AG20443 (cell line): ENCODE results near the gene PPHLN1.

ENCODE experiments used
- DNase-seq: peaks from one replicate; pipeline ENCODE4 v3.0.0; 2012; ENCODE audit warnings: low spot score, mixed read lengths

The PPHLN1 gene, protein sequence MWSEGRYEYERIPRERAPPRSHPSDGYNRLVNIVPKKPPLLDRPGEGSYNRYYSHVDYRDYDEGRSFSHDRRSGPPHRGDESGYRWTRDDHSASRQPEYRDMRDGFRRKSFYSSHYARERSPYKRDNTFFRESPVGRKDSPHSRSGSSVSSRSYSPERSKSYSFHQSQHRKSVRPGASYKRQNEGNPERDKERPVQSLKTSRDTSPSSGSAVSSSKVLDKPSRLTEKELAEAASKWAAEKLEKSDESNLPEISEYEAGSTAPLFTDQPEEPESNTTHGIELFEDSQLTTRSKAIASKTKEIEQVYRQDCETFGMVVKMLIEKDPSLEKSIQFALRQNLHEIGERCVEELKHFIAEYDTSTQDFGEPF

DNA sequence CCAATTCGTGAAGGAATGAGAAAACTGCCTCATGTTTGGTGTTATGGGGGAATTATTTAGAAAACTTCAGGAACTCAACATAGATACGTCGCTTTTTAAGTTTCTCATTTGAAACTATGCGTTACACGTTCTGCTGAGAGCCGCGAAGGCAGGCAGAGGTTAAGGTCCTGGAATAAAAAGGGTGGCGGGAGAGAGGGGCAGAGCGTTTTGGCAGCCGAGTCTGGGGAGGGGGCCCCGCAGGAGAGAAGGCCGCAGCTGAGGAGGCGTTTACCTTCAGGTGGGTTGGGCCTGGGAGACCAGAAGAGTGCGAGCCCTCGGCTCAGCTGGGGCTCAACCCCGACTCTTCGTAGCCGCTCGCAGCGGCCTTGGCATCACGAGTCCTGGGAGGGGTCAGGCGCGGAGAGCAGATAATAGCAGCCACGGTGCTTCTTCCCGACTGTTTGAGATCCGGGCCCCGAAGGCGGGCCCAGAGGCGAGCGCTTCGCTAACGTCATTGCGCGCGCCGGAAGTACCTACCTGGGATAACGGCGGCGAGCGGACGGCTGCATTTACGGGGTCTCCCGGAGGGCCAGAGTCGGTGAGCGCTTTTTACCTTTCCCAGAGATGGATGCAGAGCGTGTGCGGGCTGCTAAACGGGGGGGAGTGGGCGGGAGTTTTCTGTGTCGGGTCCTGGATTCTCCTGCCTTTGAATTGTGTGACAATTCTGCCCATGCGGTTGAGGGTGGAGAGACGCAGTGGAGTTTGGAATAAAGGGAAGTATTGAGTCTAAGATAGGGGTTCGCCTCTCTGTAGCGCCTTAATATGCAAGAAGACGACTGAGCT, at the start of gene PPHLN1, which contains the start of gene ZCRB1:
PPHLN1 (plus strand) TSS at position 515 of the 822 bp plus-strand sequence. CDS start 9,736 bp downstream, outside the sequence.
ZCRB1 (minus strand) TSS at position 442 of the 822 bp plus-strand sequence. CDS start 1,992 bp downstream, outside the sequence.
- DNase-seq = peak; percentile 93

DNA sequence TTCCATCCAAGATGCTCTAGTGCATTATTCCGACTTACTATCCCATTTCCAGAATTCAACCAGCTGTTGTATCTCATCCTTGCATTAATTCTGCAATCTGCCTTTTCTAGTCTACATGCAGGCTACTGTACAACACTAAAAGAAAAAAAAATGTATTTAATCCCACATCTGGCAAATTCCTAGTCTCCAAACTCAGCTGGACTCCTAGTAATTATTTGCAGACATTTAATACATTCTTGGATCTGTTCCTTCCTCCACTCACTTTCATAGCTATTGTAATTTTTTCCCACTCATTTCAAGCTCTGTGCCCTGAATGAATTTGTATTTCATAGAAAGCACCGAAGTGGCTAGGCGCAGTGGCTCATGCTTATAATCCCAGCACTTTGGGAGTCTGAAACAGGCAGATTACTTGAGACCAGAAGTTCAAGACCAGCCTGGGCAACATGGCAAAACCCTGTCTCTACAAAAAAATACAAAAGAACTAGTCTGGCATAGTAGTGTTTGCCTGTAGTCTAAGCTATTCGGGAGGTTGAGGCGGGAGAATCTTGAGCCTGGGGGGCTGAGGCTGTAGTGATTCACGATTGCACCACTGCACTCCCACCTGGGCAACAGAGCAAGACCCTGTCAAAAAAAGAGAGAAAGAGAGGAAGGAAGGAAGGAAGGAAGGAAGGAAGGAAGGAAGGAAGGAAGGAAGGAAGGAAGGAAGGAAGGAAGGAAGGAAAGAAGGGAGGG, 48.4 kb upstream of the PPHLN1 start:
- DNase-seq = no peak

DNA sequence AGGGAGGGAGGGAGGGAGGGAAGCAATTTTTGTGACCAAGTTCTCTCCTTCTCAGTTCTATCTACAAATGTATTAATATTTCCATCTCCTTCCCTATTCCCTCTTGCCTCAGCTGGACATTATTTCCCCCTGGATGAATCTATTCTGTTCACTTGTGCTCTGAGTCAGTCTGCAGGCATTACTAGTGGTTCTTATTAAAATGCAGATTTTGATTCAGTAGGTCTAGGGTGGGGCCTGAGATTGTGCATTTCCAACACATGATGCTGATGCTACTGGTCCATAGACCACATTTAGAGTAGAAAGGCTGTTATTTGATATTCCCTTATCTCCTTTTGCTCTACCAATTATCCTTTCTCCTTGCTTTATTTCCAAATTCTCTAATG, 47.8 kb upstream of the PPHLN1 start:
- DNase-seq = no peak

DNA sequence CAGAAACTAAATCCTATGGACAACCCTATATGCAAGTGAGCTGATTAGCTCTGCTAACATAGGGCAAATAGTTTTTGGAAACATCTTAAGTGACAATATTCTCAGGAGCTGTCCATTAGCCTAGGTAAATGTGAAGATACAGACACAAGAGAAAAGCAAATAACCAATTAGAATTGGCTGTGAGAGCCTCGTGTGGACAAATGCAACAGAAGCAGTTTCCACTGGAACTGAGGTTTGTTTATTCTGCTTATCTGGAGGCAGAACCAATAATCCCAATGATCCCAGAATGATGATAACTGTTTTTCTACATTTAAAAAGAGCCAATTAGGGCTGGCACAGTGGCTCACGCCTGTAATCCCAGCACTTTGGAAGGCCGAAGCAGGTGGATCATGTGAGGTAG, 44.7 kb upstream of the PPHLN1 start:
- no peak for DNase-seq

DNA sequence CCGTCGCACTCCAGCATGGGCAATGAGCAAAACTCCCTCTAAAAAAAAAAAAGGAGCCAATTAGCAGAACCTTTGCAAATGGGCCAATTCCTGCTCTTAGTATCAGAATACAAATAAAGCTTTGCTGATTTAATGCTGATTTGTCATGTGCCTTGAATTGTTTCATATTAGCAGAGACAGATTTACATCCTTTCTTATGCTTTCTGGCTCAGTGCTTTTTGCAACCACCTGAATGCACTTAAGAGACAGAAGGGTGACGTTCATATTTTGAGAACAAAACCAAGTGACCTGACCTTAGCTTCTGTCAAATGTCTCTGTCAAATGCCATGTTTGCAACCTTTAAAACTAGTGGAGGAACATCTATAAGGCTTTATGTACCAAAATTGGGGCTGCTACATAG, 44.1 kb upstream of the PPHLN1 start:
- no peak for DNase-seq

DNA sequence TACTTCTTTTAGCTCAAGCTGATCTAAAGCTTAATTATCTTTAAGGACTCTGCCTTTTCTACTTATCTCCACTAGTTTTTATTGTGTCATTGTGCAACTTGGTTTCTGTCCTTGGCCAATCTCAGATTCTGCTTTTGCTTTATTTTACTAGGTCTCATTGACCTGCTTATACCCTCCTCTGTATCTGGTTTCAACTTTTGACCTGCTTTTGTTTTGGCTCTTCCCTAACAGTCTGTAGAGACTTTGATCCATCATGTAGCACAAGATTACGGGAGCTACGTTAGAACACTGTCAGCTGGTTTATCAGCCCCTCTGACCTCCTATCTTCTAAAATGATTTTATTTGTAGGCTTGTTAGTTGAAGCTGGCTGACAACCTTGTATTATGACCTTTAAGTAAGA, 43.7 kb upstream of the PPHLN1 start:
- DNase-seq = no peak

DNA sequence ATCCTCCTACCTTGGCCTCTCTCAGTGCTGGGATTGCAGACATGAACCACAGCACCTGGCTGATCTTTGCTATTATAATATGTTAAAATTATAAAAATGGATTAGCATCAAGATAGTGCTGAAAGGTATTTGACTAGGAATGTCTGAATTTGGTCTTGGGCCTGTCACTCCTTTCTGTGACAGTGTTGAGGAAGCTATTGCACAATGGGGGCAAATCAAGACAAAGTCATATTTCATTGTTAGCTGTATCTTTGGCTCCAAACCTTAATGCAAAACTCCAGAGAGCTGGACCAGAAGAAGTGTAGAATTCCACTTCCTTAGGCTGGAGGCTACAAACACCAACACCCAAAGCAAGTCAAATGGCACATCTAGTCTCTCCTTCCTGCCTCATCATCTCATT, 42.2 kb upstream of the PPHLN1 start:
- no peak for DNase-seq

DNA sequence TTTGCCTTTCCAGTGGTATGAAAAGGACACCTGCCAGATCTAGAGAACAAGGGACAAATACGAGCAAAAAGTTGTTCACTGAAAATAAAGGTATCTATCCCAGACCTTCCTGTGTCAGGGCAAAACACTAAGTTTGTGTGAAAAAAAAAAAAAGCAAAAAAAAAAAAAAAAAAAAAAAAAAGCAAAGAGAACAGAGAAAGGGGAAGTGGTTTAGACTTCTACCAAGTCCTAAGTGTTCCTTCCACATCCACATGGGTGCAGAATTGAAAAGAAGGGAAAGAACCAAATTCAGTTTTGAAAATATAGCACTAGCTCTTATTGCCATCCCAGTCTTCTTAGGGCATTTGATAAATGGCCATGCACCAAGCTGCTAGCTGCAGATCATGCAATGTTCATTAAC, 41.8 kb upstream of the PPHLN1 start:
- DNase-seq = no peak

DNA sequence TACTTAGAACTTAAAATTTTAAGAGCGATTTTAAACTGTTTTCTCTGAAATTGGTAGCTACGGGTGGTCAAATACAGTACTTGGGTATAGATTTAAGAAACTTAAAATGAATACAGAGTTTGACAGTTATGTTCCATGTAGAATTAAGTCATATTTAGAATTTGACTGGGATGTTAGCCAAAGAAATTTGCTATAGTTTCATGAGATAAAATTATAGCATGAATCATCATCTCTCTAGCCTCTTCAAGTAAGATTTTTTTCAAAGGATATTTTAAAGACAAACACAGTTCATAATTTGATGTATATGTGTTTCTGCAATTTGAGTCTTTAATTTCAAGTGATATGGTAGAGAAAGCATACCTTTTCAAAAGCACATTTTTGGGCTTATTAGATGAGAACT, 41.1 kb upstream of the PPHLN1 start:
- no peak for DNase-seq

DNA sequence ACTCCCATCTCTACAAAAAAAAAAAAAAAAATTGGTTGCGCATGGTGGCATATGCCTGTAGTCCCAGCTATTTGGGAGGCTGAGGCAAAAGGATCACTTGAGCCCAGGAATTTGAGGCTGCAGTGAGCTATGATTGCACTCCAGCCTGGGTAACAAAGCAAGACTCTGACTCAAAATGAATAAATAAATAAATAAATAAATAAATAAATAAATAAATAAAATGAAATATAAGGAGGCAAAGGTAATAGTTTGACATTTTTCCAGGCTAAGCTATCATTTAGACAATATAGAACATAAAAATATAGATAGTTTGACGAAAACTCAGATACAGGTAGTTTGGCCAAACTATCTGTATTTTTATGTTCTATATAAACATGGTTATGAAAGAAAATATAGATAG, 40.5 kb upstream of the PPHLN1 start:
- no peak for DNase-seq

DNA sequence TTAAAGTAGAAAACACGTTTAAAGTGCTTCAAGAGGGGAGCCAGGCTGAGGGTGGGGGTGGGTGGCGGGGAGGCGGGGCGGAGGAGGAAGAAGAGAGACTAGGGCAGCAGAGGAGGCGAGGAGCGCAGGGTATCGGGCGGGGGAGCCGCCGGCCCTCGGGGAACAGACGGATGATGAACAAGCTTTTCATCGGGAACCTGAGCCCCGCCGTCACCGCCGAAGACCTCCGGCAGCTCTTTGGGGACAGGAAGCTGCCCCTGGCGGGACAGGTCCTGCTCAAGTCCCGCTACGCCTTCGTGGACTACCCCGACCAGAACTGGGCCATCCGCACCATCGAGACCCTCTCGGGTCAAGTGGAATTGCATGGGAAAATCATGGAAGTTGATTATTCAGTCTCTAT, 39.2 kb upstream of the PPHLN1 start:
- DNase-seq = no peak

DNA sequence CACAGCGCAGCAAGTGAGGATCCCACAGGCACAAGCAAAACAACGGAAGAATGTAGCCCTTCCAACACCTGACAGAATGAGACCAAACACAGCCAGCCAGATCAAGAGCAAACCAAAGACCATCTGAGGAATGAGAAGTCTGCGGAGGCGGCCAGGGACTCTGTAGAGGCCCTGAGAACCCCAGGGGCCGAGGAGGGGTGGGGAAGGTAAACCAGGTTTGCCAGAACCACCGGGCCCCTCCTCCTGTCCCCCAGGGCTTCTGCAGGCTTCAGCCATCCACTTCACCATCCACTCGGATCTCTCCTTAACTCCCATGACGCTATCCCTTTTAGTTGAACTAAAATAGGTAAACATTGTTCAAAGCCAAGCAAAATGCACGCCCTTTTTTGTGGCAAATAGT, 37.4 kb upstream of the PPHLN1 start:
- DNase-seq = no peak

DNA sequence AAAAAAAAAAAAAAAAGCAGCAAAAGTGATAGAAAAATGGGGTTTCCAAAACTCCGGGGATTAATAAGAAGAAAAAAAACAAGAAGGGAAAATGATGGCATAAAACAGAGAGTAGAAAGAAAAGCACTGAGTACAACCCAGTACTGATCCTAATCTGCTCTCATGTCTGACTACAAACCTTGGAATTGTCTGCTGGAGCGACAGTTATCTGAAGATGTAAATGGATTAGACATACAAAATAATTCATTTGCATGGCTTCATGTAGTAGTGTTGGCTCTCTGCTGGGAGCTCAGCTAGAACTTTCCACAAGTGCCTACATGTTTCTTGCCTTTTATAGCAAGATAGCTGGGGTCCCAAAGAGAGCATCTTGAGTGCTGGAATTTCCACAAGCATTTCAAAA, 34.3 kb upstream of the PPHLN1 start:
- DNase-seq = no peak

DNA sequence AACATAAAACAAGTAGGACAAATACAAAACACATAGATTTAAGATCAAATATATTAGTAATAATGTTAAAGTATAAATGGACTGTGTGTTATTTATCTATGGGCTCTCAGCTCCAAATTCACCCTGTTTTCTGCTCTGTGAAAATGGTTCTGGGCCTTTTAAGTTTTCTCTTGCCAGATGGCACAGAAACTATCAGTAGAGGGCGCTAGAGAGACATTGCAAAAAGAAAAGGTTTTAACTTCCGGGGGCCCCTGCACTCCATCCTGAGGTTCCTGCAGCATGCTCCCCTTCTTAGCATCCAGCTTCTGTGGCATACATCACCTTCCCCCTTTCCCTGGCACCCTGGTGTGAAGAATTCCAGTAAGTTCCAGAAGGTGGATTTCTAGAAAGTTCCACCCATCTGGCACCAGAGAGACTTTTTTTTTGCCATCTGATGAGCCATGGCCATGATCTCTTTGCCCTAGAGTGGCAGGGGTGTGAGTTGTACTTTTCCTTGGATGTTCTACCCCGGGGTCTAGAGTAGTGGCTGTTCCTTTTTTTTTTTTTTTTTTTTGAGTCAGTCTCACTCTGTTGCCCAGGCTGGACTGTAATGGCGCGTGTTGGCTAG, 29.4 kb upstream of the PPHLN1 start:
- DNase-seq = no peak

DNA sequence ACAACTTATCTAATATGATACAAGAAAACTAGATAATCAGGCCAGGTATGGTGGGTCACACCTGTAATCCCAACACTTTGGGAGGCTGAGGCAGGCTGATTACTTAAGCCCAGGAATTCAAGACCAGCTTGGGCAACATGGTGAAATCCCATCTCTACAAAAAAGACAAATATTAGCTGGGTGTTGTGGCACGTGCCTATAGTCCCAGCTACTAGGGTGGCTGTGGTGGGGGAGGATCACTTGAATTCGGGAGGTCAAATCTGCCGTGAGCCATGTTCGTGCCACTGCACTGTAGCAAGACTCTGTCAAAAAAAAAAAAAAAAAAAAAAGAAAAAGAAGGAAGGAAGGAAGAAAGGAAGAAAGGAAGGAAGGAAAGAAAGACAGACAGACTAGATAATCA, 27.1 kb upstream of the PPHLN1 start:
- DNase-seq = no peak

DNA sequence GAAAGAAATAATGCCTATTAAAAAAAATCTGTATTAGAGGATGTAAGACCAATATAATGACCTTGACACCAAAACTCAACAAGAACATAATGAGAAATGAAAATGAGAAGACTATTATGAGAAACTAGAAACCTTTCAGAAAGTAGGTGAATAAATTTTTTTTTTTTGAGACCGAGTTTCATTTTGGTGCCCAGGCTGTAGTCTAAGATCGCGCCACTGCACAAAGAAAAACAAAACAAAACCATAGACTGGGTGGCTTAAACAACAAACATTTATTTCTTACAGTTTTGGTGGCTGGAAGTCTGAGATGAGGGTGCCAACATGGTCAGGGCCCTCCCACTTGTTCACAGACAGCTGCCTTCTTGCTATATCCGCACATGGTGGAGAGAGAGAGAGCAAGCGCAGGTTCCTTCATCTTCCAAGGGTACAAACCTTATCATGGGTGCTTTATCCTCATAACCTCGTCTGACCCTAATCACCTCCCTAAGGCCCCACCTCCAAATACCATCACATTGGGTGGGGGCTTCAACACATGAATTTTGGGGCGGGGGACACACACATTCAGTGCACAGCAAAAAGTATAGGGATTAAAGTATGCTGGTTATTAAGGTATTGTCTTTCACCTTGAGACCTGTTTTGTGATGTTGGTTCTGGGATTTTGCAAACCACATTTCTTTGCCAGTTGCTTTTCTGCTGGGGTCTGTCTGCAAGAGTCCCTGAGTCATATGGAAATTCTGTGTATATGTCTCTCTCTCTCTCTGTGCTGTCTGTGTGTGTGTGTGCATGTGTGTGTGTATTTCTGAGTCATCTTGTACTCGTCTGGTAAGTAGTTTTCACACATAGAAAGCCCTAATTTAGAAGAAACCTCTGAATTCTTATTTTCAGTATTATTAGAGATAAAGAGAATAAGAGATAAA, 26.3 kb upstream of the PPHLN1 start:
- no peak for DNase-seq

DNA sequence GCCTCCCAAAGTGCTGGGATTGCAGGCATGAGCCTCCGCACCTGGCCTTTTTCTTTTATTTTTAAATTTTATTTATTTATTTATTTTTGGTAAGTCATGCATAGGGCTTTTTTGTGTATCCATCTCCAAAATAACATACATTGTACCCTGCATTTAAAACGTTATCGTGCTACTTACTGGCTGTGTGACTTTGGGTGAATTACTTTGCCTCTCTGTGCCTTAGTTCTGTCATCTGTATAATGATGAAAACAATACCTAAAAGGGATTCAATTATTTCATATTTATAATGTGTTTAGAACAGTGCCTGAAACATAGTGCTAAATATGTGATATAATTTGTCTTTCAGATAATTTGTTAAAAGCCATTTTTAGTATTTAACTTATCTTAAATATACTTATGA, 19.7 kb upstream of the PPHLN1 start:
- no peak for DNase-seq

DNA sequence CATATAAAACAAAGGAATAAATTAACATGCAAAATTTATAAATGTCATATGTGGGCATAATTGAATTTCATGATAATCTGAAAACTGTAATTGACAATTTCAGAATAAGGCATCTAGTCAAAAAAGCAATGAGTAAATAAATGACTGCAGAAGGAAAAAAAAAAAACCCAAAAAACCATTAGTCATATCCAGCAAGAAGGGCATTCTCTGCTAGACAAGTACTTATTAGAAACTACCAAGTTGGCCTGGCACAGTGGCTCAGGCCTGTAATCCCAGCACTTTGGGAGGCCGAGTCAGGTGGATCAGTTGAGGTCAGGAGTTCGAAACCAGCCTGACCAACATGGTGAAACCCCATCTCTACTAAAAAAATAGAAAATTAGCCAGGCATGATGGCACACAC, 17.6 kb upstream of the PPHLN1 start:
- no peak for DNase-seq

DNA sequence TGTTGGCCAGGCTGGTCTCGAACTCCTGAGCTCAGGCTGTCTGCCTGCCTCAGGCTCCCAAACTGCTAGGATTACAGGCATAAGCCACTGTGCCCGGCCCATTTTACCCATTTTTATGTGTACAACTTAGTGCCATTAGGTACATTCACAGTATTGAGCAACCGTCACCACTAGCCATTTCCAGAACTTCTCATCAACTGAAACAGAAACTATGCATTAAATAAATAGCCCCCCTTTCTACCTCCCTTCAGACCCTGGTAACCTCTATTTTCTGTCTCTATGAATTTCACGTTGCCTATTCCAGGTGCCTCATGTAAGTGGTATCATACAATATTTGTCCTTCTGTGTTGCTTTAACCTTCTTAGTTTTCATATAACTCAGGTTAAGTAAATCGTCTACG, 16.0 kb upstream of the PPHLN1 start:
- no peak for DNase-seq

DNA sequence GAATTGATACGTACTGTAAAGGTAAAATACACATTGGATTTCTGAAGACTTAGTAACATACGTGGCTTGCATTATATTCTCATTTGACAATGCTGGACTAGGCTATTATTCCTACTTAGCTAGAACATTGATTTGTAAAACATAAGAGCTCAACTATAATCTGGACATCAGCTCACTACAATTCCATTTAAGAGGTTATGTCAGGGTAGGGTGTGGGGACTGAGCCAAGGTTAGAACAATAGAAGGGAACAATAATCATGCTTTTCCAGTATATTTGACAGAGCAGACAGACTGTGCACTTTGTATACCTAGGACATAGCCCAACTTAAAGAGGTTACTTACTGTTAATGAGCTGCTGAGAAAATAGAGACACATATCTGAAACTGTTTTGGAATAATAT, 10.9 kb upstream of the PPHLN1 start:
- DNase-seq = no peak

DNA sequence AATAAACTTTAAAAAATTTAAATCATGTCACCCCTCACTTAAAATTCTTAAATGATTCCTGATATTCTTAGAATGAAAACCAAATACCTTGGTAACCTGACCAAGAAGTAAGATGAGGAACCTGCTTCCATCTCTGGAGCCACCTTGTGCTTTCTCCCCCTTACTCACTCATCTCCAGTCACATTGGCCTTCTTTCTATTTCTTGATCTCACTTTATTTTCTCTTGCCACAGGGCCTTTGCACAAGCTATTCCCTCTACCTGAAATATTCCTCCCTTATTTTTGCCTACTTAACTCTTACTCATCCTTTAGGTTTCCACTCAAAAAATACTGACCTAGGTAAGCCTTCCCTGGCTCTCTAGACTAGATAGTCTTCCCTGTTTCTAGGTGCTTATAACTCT, 5.2 kb upstream of the PPHLN1 start:
- no peak for DNase-seq
